Stimulated activated naive CD8-positive, alpha-beta T cell treated with anti-CD3 and anti-CD28 coated beads, Interleukin-15, Interleukin-2, amounts not matched to agents 100 ng/mL and 50 ng/mL, for 24 hours (primary cell): ENCODE data around the gene TMEM94.
A peak's percentile ranks its signal among the peaks of the same experiment; 100 is the strongest.
"Not testable (repeated sequence)": the region's sequence is repeated elsewhere in the genome, so short reads cannot be mapped to it uniquely, and the experiment has no call there.

ENCODE experiments used
- H3K27ac Mint-ChIP-seq: one replicate; pipeline ENCODE4 v1.8.0; 2021; ENCODE audit warnings: mild to moderate bottlenecking, mixed read lengths
- H3K27me3 Mint-ChIP-seq: one replicate; pipeline ENCODE4 v1.8.0; 2021; ENCODE audit warnings: mixed read lengths
- H3K36me3 Mint-ChIP-seq: one replicate; pipeline ENCODE4 v1.8.0; 2021; ENCODE audit warnings: low read depth, mixed read lengths
- H3K4me1 Mint-ChIP-seq: one replicate; pipeline ENCODE4 v1.8.0; 2021; ENCODE audit warnings: low read depth, mixed read lengths
- H3K4me3 Mint-ChIP-seq: one replicate; pipeline ENCODE4 v1.8.0; 2021; ENCODE audit warnings: mild to moderate bottlenecking, mixed read lengths
- H3K9me3 Mint-ChIP-seq: one replicate; pipeline ENCODE4 v1.8.0; 2021; ENCODE audit warnings: mixed read lengths

TMEM94 gene

DNA sequence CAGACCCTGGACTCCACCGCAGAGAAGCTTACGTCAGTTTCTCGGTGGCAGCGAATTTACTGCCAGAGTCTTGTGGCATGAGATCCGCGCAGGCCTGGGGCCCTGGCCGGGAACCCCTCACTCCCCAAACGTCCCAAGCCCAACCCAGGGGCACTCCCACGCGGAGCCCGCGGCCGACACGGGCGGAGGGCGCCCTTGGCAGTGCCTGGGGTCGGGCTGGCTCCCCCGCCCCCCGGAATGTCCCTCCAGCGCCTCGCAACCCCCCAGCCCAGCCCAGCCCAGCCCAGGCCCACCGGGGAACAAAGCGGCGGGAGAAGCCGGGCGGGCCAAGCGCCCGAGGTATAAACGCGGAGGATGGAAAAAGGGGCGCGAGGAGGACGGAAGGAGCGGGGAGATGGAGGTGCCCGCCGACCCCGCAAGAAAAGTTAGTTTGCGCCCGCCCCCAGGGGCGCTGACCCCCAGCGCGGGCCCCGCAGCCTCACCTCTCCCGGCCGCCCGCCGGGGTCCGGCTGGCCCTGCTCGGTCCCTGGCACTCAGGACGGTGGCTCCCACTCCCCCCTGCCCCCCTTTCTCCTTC, 58.6 kb downstream of the TMEM94 start:
- Mint-ChIP-seq H3K4me3 (peak overlapping the region; percentile 77), H3K9me3 (no peaks in the 10 kb centered on the region), H3K27ac (no peak overlapping the region), H3K36me3 (peaks cover 21% of the 10 kb centered on the region), H3K4me1 (peaks cover 19% of the 10 kb centered on the region), H3K27me3 (no peaks in the 10 kb centered on the region)

DNA sequence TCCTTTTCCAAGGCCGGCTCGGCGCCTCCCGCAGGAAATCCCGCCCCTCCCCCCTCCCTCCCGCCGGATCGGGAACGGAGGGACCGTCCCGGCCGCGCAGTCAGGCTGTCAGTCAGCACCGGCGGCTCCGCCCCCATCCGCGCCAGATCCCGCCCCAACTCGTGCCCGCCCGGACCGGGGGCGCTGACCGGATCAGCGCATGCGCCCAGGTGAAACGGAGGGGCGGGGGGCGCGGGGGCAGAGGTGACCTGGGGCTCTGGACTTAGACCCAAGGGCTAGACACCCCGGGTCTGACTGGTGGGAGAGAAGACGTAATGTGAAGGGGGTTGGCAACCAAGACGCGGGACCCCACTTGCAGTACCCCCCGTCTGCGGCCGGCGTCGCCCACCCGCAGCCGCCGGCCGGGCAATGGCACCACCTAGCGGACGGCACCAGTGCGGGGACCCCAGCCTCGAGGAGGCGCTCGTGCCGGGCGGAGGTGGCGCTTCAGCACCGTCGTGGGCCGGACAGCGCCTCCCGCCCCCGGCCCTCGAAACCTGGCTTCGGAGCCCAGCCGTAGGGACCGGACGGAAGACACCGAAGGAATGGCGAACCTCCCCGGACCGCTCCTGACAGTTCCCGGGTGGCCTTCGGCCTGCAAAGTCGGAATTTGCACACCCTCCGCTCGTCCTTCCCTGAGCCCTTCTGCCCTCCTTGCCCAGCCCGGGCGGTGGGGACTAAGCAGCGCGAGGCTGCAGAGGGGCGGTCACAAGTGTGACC, 59.2 kb downstream of the TMEM94 start, which contains the start of gene CASKIN2:
Gene CASKIN2, minus strand, starts transcription at position 42 of the 759 bp plus-strand sequence. CDS start 1,733 bp downstream, outside the sequence.
- H3K36me3 Mint-ChIP-seq: peaks cover 22% of the 10 kb centered on the region
- no peak within 1 kb of the TSS for H3K27ac Mint-ChIP-seq
- peaks cover 19% of the 10 kb centered on the region for H3K4me1 Mint-ChIP-seq
- no peaks in the 10 kb centered on the region for H3K27me3 Mint-ChIP-seq
- H3K4me3 Mint-ChIP-seq: peak within 1 kb of the TSS; percentile 77
- no peaks in the 10 kb centered on the region for H3K9me3 Mint-ChIP-seq

DNA sequence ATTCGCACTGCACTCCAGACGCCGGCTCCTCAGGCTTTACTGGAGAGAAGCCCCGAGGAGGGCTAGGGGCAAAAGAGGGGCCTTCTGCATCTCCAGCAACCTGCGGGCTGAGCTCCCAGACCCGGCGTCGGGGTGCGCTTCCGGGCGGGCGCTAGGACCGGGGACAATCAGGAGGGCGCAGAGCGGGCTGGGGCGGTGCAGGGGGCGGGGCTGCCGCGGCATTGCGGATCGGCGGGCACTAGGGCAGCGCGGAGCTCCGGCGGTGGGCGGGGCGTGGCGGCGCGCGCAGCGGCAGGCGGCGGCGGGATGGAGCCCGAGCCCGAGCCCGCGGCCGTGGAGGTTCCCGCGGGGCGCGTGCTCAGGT, 59.8 kb downstream of the TMEM94 start, which contains the start of gene TSEN54:
Gene TSEN54, plus strand, starts transcription at position 274 of the 364 bp plus-strand sequence. Its CDS starts 33 bp downstream, at position 307.
- no peaks in the 10 kb centered on the region for H3K9me3 Mint-ChIP-seq
- no peaks in the 10 kb centered on the region for H3K27me3 Mint-ChIP-seq
- H3K27ac Mint-ChIP-seq: peak within 1 kb of the TSS; percentile 55
- H3K4me1 Mint-ChIP-seq: peaks cover 19% of the 10 kb centered on the region
- H3K4me3 Mint-ChIP-seq: peak within 1 kb of the TSS; percentile 90
- peaks cover 22% of the 10 kb centered on the region for H3K36me3 Mint-ChIP-seq

DNA sequence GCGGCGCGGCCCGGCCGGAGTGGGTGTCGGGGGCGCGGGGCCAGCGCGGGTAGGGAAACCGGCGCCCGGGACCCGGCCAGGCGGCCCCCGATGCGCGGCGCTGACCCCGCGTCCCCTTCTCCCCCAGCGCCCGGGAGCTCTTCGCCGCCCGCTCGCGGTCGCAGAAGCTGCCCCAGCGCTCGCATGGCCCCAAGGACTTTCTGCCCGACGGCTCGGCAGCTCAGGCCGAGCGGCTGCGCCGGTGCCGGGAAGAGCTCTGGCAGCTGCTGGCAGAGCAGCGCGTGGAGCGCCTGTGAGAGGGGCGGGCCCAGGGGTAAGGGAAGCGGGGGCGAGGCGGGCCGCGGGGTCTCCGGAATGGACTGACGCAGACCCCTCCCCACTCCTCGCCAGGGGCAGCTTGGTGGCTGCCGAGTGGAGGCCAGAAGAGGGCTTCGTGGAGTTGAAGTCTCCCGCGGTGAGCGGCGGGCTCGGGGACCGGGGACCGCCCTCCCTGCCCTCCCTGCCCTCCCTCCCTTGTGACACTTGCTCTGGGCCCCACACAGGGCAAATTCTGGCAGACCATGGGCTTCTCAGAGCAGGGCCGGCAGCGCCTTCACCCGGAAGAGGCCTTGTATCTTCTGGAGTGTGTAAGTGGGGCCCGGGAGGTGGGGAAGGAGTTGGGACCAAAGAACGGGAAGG, 60.3 kb downstream of the TMEM94 start:
- H3K27ac Mint-ChIP-seq: peak overlapping the region; percentile 55
- H3K4me3 Mint-ChIP-seq: peak overlapping the region; percentile 90
- H3K27me3 Mint-ChIP-seq: no peaks in the 10 kb centered on the region
- H3K36me3 Mint-ChIP-seq: peaks cover 22% of the 10 kb centered on the region
- H3K9me3 Mint-ChIP-seq: no peaks in the 10 kb centered on the region
- H3K4me1 Mint-ChIP-seq: peaks cover 19% of the 10 kb centered on the region

DNA sequence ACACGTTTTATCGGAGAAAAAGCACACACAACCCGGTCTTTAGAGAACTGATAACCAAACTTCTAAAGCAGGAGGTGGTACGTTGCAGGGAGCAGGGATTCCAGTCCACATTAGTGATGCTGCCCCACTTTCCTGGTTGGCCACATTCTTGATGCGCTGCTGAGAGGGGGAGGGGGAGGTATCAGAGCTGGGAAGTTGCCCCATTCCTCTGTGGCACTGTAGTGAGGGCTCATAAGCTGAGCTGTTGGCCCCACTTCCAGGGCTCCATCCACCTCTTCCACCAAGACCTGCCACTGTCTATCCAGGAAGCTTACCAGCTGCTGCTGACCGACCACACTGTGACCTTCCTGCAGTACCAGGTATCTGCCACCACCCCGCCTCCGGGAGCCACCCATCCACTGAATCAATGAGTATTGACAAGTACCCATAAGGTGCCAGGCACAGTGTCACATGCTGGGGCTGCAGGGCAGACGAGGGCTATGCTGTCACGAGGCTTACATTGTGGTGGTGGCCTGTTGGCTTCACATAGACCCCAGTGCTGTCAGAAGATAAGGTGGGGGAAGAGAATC, 60.9 kb downstream of the TMEM94 start:
- Mint-ChIP-seq H3K27ac (peak overlapping the region; percentile 55), H3K4me3 (peak overlapping the region; percentile 90), H3K9me3 (no peaks in the 10 kb centered on the region), H3K4me1 (peaks cover 19% of the 10 kb centered on the region), H3K36me3 (peaks cover 26% of the 10 kb centered on the region), H3K27me3 (no peaks in the 10 kb centered on the region)

DNA sequence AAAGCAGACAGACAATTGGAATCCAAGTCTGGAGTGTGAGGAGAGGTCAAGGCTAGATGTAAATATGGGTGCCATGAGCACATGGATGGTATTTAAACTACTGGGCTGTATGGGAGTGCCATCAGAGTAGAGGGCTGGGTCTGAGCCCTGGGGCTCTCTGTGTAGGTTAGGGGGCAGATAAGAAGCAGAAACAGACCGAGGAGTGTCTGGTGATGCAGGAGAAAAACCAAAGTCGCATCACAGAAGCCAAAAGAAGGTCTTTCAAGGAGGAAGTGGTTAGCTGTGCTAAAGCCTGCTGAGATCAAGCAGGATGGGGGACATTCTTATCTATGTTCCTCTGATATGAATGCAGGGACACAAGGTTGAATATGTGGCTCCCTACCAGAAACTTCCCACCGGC, 61.8 kb downstream of the TMEM94 start:
- Mint-ChIP-seq H3K4me3 (peak overlapping the region; percentile 90), H3K9me3 (no peaks in the 10 kb centered on the region), H3K27ac (peak overlapping the region; percentile 54), H3K36me3 (peaks cover 30% of the 10 kb centered on the region), H3K4me1 (peaks cover 19% of the 10 kb centered on the region), H3K27me3 (no peaks in the 10 kb centered on the region)

DNA sequence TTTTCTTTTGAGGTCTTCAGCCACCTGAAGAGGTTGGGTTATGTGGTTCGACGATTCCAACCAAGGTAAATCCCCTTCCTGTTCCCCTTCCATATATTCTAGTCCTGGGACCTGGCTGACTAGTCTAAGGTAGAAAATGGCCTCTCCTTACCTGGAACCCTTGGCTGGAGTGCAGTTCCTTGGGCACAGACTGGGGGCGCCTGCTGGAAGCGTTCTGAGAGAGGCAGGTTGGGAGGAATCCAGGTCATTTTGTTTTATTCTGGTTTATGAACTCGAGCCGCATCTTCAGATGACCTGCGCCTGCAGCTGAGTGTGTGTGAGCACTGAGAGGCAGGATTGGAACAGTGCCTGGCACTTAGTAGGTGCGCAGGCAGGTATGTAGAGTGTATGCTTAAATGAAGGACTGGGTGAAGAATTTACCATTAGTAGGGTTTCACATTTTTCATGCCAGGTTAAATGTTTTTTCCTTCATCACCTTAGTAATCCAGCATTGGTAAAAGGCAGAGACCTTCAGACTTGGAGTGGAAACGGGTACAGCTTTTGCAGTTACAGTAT, 62.6 kb downstream of the TMEM94 start:
- Mint-ChIP-seq H3K4me3 (no peak overlapping the region), H3K9me3 (no peaks in the 10 kb centered on the region), H3K36me3 (peaks cover 34% of the 10 kb centered on the region), H3K27me3 (no peaks in the 10 kb centered on the region), H3K27ac (peak overlapping the region; percentile 54), H3K4me1 (peaks cover 19% of the 10 kb centered on the region)

DNA sequence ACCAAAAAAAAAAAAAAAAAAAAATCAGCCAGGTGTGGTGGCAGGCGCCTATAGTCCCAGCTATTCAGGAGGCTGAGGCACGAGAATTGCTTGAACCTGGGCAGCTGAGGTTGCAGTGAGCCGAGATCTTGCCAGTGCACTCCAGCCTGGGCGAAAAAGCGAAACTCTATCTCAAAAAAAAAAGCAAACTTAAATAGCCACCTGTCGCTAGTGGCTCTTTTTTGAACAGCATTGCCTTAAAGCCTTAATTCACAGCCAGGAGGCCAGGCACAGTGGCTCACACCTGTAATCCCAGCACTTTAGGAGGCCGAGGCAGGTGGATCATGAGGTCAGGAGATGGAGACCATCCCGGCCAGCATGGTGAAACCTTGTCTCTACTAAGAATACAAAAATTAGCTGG, 64.0 kb downstream of the TMEM94 start:
- H3K4me3 Mint-ChIP-seq: not testable (repeated sequence)
- H3K36me3 Mint-ChIP-seq: peaks cover 38% of the 10 kb centered on the region

DNA sequence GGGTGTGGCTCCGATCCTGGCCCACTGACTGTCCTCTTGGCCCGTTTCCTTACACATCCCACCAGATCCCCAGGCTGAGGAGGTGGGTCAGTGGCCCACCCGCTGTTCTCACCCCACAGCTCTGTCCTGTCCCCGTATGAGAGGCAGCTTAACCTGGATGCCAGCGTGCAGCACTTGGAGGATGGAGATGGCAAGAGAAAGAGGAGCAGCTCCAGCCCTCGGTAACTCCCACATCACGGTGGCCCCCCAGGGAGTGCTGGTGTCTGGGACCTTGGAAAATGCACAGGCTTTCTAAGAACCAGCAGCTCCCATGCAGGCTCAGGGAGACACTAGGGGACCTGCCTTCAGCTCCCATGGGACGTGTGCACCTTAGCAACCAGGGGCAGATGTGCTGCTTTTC, 64.9 kb downstream of the TMEM94 start:
- Mint-ChIP-seq H3K27me3 (no peaks in the 10 kb centered on the region), H3K9me3 (no peaks in the 10 kb centered on the region), H3K4me1 (peaks cover 21% of the 10 kb centered on the region), H3K27ac (no peak overlapping the region), H3K4me3 (no peak overlapping the region), H3K36me3 (peaks cover 38% of the 10 kb centered on the region)

More for the DNA sequence above, 64.0 kb downstream of the TMEM94 start:
- peaks cover 19% of the 10 kb centered on the region for H3K4me1 Mint-ChIP-seq
- not testable (repeated sequence) for H3K27ac Mint-ChIP-seq, H3K9me3 Mint-ChIP-seq, H3K27me3 Mint-ChIP-seq

DNA sequence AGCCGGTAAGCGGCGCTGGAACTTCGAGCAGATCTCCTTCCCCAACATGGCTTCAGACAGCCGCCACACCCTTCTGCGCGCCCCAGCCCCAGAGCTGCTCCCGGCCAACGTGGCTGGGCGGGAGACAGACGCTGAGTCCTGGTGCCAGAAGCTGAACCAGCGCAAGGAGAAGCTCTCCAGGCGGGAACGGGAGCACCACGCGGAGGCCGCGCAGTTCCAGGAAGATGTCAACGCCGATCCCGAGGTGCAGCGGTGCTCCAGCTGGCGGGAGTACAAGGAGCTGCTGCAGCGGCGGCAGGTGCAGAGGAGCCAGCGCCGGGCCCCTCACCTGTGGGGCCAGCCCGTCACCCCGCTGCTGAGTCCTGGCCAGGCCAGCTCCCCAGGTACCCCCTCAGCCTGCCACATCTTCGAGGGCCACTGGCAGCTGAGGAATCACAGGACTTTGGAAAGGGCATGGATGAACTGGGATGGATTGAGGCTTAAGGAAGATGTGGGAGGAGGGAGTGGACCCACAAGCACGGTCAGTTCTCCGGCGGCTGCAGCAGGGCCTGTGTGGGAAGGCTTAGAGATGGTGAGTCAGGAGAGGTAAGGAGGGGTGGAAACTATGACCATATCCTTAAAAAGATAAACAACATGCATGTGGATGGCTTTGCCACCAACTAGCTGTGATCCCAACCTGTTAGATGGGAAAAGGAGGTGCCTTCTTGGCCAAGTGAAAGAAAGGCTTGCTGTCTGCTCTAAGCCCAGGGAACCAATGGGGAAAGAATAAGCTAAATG, 65.7 kb downstream of the TMEM94 start:
- Mint-ChIP-seq H3K4me3 (no peak overlapping the region), H3K9me3 (no peaks in the 10 kb centered on the region), H3K27ac (no peak overlapping the region), H3K36me3 (peaks cover 38% of the 10 kb centered on the region), H3K27me3 (peaks cover 1% of the 10 kb centered on the region), H3K4me1 (peaks cover 29% of the 10 kb centered on the region)

DNA sequence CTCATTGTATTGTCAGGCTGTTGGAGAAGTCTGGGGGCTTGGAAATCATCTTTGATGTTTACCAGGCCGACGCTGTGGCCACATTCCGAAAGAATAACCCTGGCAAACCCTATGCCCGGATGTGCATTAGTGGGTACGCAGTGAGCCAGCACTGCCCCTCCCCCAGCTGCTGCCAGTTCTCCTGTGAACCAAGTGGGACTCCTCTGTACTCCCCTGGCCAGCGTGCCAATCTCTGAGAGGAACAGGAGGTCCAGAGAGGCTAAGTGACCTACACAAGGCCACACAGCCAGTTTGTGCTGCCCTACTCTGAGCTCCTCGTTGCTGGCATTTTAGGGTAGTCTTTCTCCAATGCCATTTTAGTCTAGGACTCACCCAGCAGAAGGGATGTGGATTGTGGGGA, 67.2 kb downstream of the TMEM94 start:
- Mint-ChIP-seq H3K27ac (no peak overlapping the region), H3K27me3 (peaks cover 2% of the 10 kb centered on the region), H3K9me3 (no peaks in the 10 kb centered on the region), H3K4me3 (no peak overlapping the region), H3K36me3 (peaks cover 26% of the 10 kb centered on the region), H3K4me1 (peaks cover 18% of the 10 kb centered on the region)

DNA sequence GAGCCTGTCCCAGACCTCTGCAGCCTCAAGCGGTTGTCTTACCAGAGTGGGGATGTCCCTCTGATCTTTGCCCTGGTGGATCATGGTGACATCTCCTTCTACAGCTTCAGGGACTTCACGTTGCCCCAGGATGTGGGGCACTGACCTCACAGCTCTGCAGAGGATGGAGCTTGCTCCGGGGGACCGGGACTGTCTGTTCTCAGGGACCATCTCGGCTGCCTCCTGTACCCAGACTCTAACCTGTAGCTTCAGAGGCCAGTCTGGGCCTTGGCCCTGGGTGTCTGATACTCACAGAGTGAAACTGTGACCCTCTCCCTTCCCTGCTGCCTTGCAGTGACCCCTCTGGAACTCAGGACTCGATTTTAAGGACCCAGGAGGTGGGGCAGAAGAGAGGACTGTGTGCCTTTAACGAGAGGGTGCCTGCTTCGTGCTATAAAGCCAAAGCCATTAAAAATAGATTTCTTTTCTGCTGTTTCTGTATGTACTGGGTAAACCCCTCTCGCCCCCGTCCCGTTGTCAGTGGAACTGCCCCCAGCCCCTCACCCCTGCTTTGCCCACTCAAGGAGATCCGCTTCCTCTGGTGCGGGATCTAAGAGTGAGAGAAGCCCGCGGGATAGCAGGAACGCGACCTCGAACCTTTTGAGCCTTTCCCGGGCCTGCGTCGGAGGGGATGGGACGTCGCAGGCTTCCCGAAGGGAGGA, 68.0 kb downstream of the TMEM94 start:
- H3K9me3 Mint-ChIP-seq: no peaks in the 10 kb centered on the region
- H3K27me3 Mint-ChIP-seq: peaks cover 2% of the 10 kb centered on the region
- H3K27ac Mint-ChIP-seq: no peak overlapping the region
- no peak overlapping the region for H3K4me3 Mint-ChIP-seq
- peaks cover 21% of the 10 kb centered on the region for H3K36me3 Mint-ChIP-seq
- H3K4me1 Mint-ChIP-seq: peaks cover 11% of the 10 kb centered on the region

DNA sequence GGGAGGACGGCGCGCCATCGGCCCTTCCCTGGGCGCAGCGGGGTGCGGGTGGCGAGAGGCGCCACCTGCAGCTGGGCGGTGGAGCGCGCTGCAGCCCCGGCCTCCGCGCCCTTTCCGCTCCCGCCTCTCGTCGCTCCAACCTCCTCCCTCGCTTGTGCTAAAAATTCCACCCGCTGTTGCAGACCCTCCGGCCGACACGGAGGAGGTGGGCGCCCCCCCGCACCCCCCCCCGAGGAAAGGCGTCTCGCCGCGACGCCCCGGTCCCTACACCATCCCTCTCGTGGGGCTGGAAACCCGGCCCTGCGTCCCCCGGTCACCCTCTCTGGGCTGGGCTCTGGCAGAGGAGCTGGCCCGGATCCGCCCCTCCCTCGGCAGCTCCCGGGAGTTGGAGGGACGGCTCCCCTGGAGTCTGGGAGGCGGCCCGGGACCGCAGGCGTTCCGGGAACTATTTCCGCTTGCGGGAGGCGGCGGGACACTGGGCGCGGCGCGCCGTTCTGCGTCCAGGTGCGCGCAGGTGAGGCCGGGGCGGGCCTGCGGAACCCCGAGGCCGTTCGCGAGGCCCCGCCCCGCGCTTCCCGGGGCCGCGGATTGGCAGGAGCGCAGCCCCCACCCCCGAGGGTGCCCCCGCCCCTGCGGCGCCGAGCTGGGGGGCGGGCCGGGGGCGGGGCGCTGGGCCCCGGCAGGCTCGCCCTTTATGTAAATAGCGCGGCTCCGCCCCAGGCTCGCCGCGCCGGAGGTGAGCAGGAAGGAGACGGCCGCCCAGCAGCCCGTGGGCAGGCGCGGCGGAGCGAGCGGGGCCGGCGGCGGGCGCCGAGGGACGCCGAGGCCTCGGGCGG, 68.8 kb downstream of the TMEM94 start, which contains the start of gene LLGL2:
Gene LLGL2, plus strand, starts transcription at position 728 of the 836 bp plus-strand sequence. CDS start 17,730 bp downstream, outside the sequence.
- Mint-ChIP-seq H3K9me3 (no peaks in the 10 kb centered on the region), H3K27me3 (peaks cover 2% of the 10 kb centered on the region), H3K27ac (no peak within 1 kb of the TSS), H3K36me3 (peaks cover 16% of the 10 kb centered on the region), H3K4me3 (peak within 1 kb of the TSS; percentile 72), H3K4me1 (peaks cover 11% of the 10 kb centered on the region)
